IMR-90 (cell line): ENCODE data around the gene PARVB. TPM values are rescaled to one million over a fixed set of nuclear protein-coding genes. Genes with fewer than 3 reads are reported as not detected.

Experiments used
- ATAC-seq: fragments of 200-7000 bp; cut with Tn5 transposase; 2 replicates; pipeline ENCODE4 v1.9.1; 2020; ENCODE audit warnings: low read depth, mild to moderate bottlenecking, moderate library complexity
- BruUV-seq: library from RNA; stranded (reverse); fragments of 400-500 nt; replicated peaks from 2 replicates; lab custom pipeline; 2021; lab: Mats Ljungman, UMichigan
- CTCF ChIA-PET: fragments of 300-600 bp; formaldehyde crosslinking; extraction: SDS; loops from one replicate; lab custom pipeline; 2021; ENCODE audit warnings: antibody characterized with exemption; lab: Yijun Ruan, JAX
- POLR2A ChIA-PET: fragments of 300-600 bp; sonication (Branson Sonifier 250); formaldehyde crosslinking; loops from one replicate; lab custom pipeline; 2022; ENCODE audit warnings: antibody characterized with exemption; ENCODE audit not compliant: unreplicated experiment; lab: Charles Lee
- DNase-seq: peaks from one replicate; pipeline ENCODE4 v3.0.0; 2013
- H2AFZ ChIP-seq: replicated peaks from 2 replicates; pipeline ENCODE3; 2013; ENCODE audit warnings: low read length, mild to moderate bottlenecking; ENCODE audit not compliant: poor library complexity
- H2AK5ac ChIP-seq: 2 replicates; pipeline ENCODE4 v1.6.1; 2013; ENCODE audit warnings: low read depth, low read length, inconsistent platforms
- H2AK9ac ChIP-seq: replicated peaks from 2 replicates; pipeline ENCODE3; 2013; ENCODE audit warnings: mild to moderate bottlenecking, low read depth, low read length, moderate library complexity; ENCODE audit not compliant: poor library complexity
- H2BK120ac ChIP-seq: 2 replicates; pipeline ENCODE4 v1.6.1; 2013; ENCODE audit warnings: low read depth, low read length, inconsistent platforms
- H2BK15ac ChIP-seq: 3 replicates; pipeline ENCODE4 v1.6.1; 2013; ENCODE audit warnings: low read depth, low read length, inconsistent platforms
- H2BK20ac ChIP-seq: 2 replicates; pipeline ENCODE4 v1.6.1; 2013; ENCODE audit warnings: low read depth, mild to moderate bottlenecking, inconsistent platforms, low read length, moderate library complexity
- H2BK5ac ChIP-seq: 2 replicates; pipeline ENCODE4 v1.6.1; 2013; ENCODE audit warnings: mild to moderate bottlenecking, low read depth, low read length, inconsistent platforms; ENCODE audit not compliant: poor library complexity, severe bottlenecking
- H3K14ac ChIP-seq: replicated peaks from 2 replicates; pipeline ENCODE4 v1.6.1; 2013; ENCODE audit warnings: low read depth, low read length, inconsistent platforms
- H3K18ac ChIP-seq: 2 replicates; pipeline ENCODE4 v1.6.1; 2013; ENCODE audit warnings: low read depth, low read length, control low read depth
- H3K23ac ChIP-seq: 2 replicates; pipeline ENCODE4 v1.6.1; 2013; ENCODE audit warnings: low read depth, low read length, inconsistent platforms
- H3K27ac ChIP-seq: 2 replicates; pipeline ENCODE4 v1.5.1; 2013; ENCODE audit warnings: mild to moderate bottlenecking, control low read depth, low read length; ENCODE audit not compliant: insufficient read depth
- H3K27me3 ChIP-seq: 2 replicates; pipeline ENCODE4 v1.6.1; 2013; ENCODE audit warnings: low read length; ENCODE audit not compliant: control insufficient read depth, insufficient read depth
- H3K36me3 ChIP-seq: 2 replicates; pipeline ENCODE4 v1.6.1; 2013; ENCODE audit warnings: low read length, mixed read lengths; ENCODE audit not compliant: control insufficient read depth, insufficient read depth
- H3K4ac ChIP-seq: 2 replicates; pipeline ENCODE4 v1.6.1; 2013; ENCODE audit warnings: low read depth, low read length, inconsistent platforms
- H3K4me1 ChIP-seq: 2 replicates; pipeline ENCODE4 v1.6.1; 2013; ENCODE audit warnings: low read length, mixed read lengths; ENCODE audit not compliant: control insufficient read depth, insufficient read depth
- H3K4me2 ChIP-seq: 2 replicates; pipeline ENCODE4 v1.6.1; 2013; ENCODE audit warnings: low read depth, mild to moderate bottlenecking, control low read depth, low read length, moderate library complexity
- H3K4me3 ChIP-seq: 2 replicates; pipeline ENCODE4 v1.5.1; 2013; ENCODE audit warnings: low read depth, mild to moderate bottlenecking, control low read depth, low read length, moderate library complexity; ENCODE audit not compliant: insufficient read depth
- H3K56ac ChIP-seq: 2 replicates; pipeline ENCODE4 v1.6.1; 2013; ENCODE audit warnings: low read length, inconsistent platforms; ENCODE audit not compliant: insufficient read depth; ENCODE audit errors: extremely low read depth
- H3K79me1 ChIP-seq, 2 experiments: 2 replicates each; pipeline ENCODE4 v1.6.1; 2013; ENCODE audit warnings: low read length in 2 of 2, inconsistent platforms in 1 of 2, low read depth in 1 of 2
- H3K9ac ChIP-seq: 2 replicates; pipeline ENCODE4 v1.6.1; 2013; ENCODE audit warnings: low read depth, low read length, control low read depth
- H3K9me1 ChIP-seq: 2 replicates; pipeline ENCODE4 v1.6.1; 2013; ENCODE audit warnings: low read length, inconsistent platforms; ENCODE audit not compliant: insufficient read depth
- H3K9me3 ChIP-seq: 2 replicates; pipeline ENCODE4 v1.6.1; 2013; ENCODE audit warnings: low read length; ENCODE audit not compliant: control insufficient read depth, insufficient read depth
- H4K20me1 ChIP-seq: 2 replicates; pipeline ENCODE4 v1.6.1; 2013; ENCODE audit warnings: low read length, inconsistent platforms; ENCODE audit not compliant: insufficient read depth
- H4K5ac ChIP-seq: 2 replicates; pipeline ENCODE4 v1.6.1; 2013; ENCODE audit warnings: mild to moderate bottlenecking, low read depth, low read length, control low read depth
- H4K8ac ChIP-seq, 2 experiments: 2 replicates each; pipeline ENCODE4 v1.6.1; 2013; ENCODE audit warnings: low read depth in 2 of 2, low read length in 2 of 2, control low read depth in 1 of 2, inconsistent platforms in 1 of 2
- H4K91ac ChIP-seq: 2 replicates; pipeline ENCODE4 v1.6.1; 2013; ENCODE audit warnings: low read depth, low read length, inconsistent platforms; ENCODE audit not compliant: insufficient read depth
- CEBPB ChIP-seq: IDR thresholded peaks from 2 replicates; pipeline ENCODE4 v1.6.1; 2012; ENCODE audit warnings: low read depth, low read length, improper control_type of control experiment
- ELK1 ChIP-seq: fragments of 150-350 bp; IDR thresholded peaks from 2 replicates; pipeline ENCODE4 v1.6.1; 2016; ENCODE audit warnings: low read depth, mild to moderate bottlenecking, low read length, moderate library complexity, borderline replicate concordance
- FOS ChIP-seq: fragments of 150-350 bp; IDR thresholded peaks from 2 replicates; pipeline ENCODE4 v1.6.1; 2016; ENCODE audit warnings: low read depth, low read length
- MAFK ChIP-seq: IDR thresholded peaks from 2 replicates; pipeline ENCODE4 v1.6.1; 2012; ENCODE audit warnings: low read depth, low read length, improper control_type of control experiment
- MAZ ChIP-seq: IDR thresholded peaks from 2 replicates; pipeline ENCODE4 v1.6.1; 2012; ENCODE audit warnings: low read depth, mild to moderate bottlenecking, low read length, improper control_type of control experiment, moderate library complexity, borderline replicate concordance
- MXI1 ChIP-seq: IDR thresholded peaks from 2 replicates; pipeline ENCODE4 v1.6.1; 2012; ENCODE audit warnings: low read depth, mild to moderate bottlenecking, low read length, moderate library complexity, borderline replicate concordance
- RCOR1 ChIP-seq: IDR thresholded peaks from 2 replicates; pipeline ENCODE4 v1.6.1; 2012; ENCODE audit warnings: mild to moderate bottlenecking, low read length, improper control_type of control experiment; ENCODE audit not compliant: insufficient replicate concordance
- SMC3 ChIP-seq: fragments of 150-350 bp; IDR thresholded peaks from 2 replicates; pipeline ENCODE4 v1.6.1; 2016; ENCODE audit warnings: low read depth, mild to moderate bottlenecking, antibody characterized with exemption, low read length, moderate library complexity
- USF2 ChIP-seq: fragments of 150-350 bp; IDR thresholded peaks from 2 replicates; pipeline ENCODE4 v1.6.1; 2017; ENCODE audit warnings: mild to moderate bottlenecking, antibody characterized with exemption, low read length, low read depth
- WGBS, 2 experiments: methylation state at CpG; one replicate each; pipeline versions ENCODE4 v1.1.5 to v1.1.7; 2013; ENCODE audit warnings: missing lambda C conversion rate in 2 of 2; ENCODE audit not compliant: insufficient read length in 1 of 2; ENCODE audit errors: extremely low coverage in 2 of 2; 5-methylcytosine and 5-hydroxymethylcytosine counted together
- dilution Hi-C: fragments of 300-500 bp; cut with HindIII; formaldehyde crosslinking; loops from one replicate; pipeline ENCODE4 v1.14.3; 2018; ENCODE audit warnings: low sequenced_read_pairs; ENCODE audit not compliant: unreplicated experiment
- in situ Hi-C: fragments of 300-500 bp; cut with MboI; formaldehyde crosslinking; loops from 3 replicates; pipeline ENCODE4 v1.14.3; 2019; ENCODE audit warnings: low sequenced_read_pairs, inconsistent platforms, mixed read lengths
- intact Hi-C: fragments of 100-400 bp; cut with micrococcal nuclease; formaldehyde crosslinking; loops from 2 replicates; pipeline ENCODE4 v1.10.0; 2022
- polyA plus RNA-seq, 3 experiments: library from polyadenylated mRNA; depleted of rRNA; stranded (reverse); fragments of >200 nt; gene quantifications; 2 replicates each; pipeline ENCODE4 v1.2.3, GENCODE V29; 2012; ENCODE audit warnings: low replicate concordance in 1 of 3
- total RNA-seq: library from RNA; depleted of rRNA; stranded (reverse); fragments of >200 nt; gene quantifications from 2 replicates; pipeline ENCODE4 v1.2.3, GENCODE V29; 2012

The PARVB gene
- total and polyA plus RNA-seq, 2 of the 4 experiments (the other 2 are of a cell fraction): 44.3 to 53.9 TPM

- no peak overlapping the region for H2AK9ac ChIP-seq
- TF ChIP-seq CEBPB: no peak
- no peak for TF ChIP-seq USF2
- TF ChIP-seq MAZ: no peak
- no peak for TF ChIP-seq SMC3
- no peak for TF ChIP-seq ELK1
- no peak for TF ChIP-seq MXI1
- no peak for TF ChIP-seq RCOR1
- no peak for TF ChIP-seq MAFK
- TF ChIP-seq FOS: no peak
- DNase-seq (no peak), ATAC-seq (no peak)
- H3K56ac ChIP-seq: no peak overlapping the region
- dilution Hi-C loops (no loop called here), intact Hi-C loops (no loop called here), in situ Hi-C loops (no loop called here)
- no peak overlapping the region for H4K91ac ChIP-seq
- H2AK5ac ChIP-seq: no peak overlapping the region
- no TSS peak for BruUV-seq
- no peak overlapping the region for H2BK20ac ChIP-seq
- H3K14ac ChIP-seq: no peak overlapping the region
- no peak overlapping the region for H3K18ac ChIP-seq
- peaks cover 9% of the 10 kb centered on the region for H3K9me3 ChIP-seq
- H4K8ac ChIP-seq: no peak overlapping the region
- no peak overlapping the region for H2BK15ac ChIP-seq
- peaks cover 16% of the 10 kb centered on the region; the same call in 1 of the 2 replicates for H3K36me3 ChIP-seq
- no peak overlapping the region for H3K9ac ChIP-seq
- H2BK5ac ChIP-seq: no peak overlapping the region
- no peaks in the 10 kb centered on the region for H3K27me3 ChIP-seq
- no peak overlapping the region for H3K23ac ChIP-seq
- H2BK120ac ChIP-seq: no peak overlapping the region
- H3K27ac ChIP-seq: no peak overlapping the region
- no peaks in the 10 kb centered on the region; the same call in 1 of the 2 replicates for H4K20me1 ChIP-seq
- H3K9me1 ChIP-seq: 0 out of 2 replicates have a peak, but pooled peaks cover 6% of the 10 kb centered on the region
- no peak overlapping the region for H3K4me3 ChIP-seq
- no peaks in the 10 kb centered on the region; a peak in 1 of 4 replicates for H3K79me1 ChIP-seq
- no peak overlapping the region for H4K5ac ChIP-seq
- ChIA-PET CTCF (no interaction called here), POLR2A (no interaction called here)
- 89% methylated on average over 5 of the region's 13 CpGs; no CpG with 5 or more reads in 1 of the 2 experiments for WGBS, 2 experiments
- no peak overlapping the region for H2AFZ ChIP-seq
- no peaks in the 10 kb centered on the region for H3K4me1 ChIP-seq
- no peak overlapping the region for H3K4ac ChIP-seq
- no peak overlapping the region for H3K4me2 ChIP-seq
Measured at GRCh38 chr22:44131989-44132685, 108.0 kb downstream of the PARVB start.
